GM12891 (cell line): ENCODE measurements around the gene ZDHHC14.

Experiments
- PAX5 ChIP-seq: IDR thresholded peaks from 2 replicates; pipeline ENCODE4 v1.6.1; 2011; ENCODE audit warnings: low read length, moderate library complexity, mild to moderate bottlenecking; ENCODE audit not compliant: insufficient read depth, severe bottlenecking
- POLR2A ChIP-seq: IDR thresholded peaks from 2 replicates; pipeline ENCODE4 v1.6.1; 2011; ENCODE audit warnings: low read depth, low read length, control low read depth
- POLR2AphosphoS5 ChIP-seq: IDR thresholded peaks from 2 replicates; pipeline ENCODE4 v1.6.1; 2011; ENCODE audit warnings: low read depth, low read length, control low read depth
- POU2F2 ChIP-seq: IDR thresholded peaks from 2 replicates; pipeline ENCODE4 v1.6.1; 2011; ENCODE audit warnings: low read depth, mild to moderate bottlenecking, control low read depth, low read length, moderate library complexity
- TAF1 ChIP-seq: IDR thresholded peaks from 2 replicates; pipeline ENCODE4 v1.6.1; 2011; ENCODE audit warnings: low read depth, low read length, control low read depth

DNA sequence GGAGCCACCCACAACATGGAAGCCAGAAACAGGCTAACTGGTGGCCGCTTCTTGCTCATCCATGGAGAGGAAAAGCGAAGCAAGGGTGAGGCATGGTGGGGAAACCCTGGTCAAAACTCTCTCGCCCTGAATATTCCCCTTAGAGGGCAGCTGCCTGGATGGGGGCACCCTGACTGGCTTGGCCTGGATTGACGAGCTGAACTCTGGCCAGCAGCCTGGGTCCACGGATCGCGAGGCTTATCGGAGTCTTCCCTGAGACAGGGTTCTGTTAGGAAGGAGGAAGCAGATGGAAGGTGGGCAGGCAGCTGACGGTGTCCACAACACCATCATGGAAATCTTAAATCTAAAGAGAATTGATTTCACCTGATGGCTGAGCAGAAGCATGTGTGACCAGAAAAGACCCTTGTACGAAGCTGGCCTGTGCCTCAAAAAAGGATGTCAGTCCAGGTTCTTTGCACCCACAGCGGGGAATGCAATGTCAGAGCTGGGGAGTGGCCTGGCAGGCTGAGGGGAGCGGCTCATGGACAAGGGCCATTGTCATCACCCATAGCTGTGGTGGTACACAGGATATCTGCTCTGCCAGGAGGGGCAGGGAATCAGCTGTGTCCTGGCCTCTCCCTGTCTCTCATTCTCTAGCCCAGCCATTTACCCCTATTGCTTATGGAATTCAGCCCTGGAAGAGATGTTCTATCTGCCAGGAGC, 332.6 kb downstream of the ZDHHC14 start:
- TF ChIP-seq POLR2A = no peak
- TF ChIP-seq TAF1 = no peak
- TF ChIP-seq POLR2AphosphoS5 = no peak
- no peak for TF ChIP-seq PAX5
- TF ChIP-seq POU2F2 = no peak
